Tibial nerve (tissue), 4 donors: ENCODE data around the gene RPP25L. TPM values are rescaled to one million over a fixed set of nuclear protein-coding genes. Genes with fewer than 3 reads are reported as not detected.

Source experiments
- DNase-seq, 2 donors: peaks; one replicate each; pipeline ENCODE4 v3.0.0-alpha.2; 2019; ENCODE audit warnings: low spot score in 2 of 2
- H3K27ac ChIP-seq, 4 donors: fragments of 200-600 bp; sonication (generic) in 3 of 4; one replicate each; pipeline ENCODE4 v1.5.1; 2017 to 2019; ENCODE audit warnings: mild to moderate bottlenecking in 1 of 4
- H3K27me3 ChIP-seq, 2 donors: fragments of 200-600 bp; sonication (generic) in 1 of 2; one replicate each; pipeline versions ENCODE4 v1.5.1 to v1.6.0; 2017 to 2019
- H3K36me3 ChIP-seq, 3 donors: fragments of 200-600 bp; sonication (generic); one replicate each; pipeline ENCODE4 v1.5.1; 2018 to 2019
- H3K4me1 ChIP-seq, 4 donors: fragments of 200-600 bp; sonication (generic) in 3 of 4; one replicate each; pipeline ENCODE4 v1.5.1; 2017 to 2019
- H3K4me3 ChIP-seq, 4 donors: fragments of 200-600 bp; sonication (generic) in 3 of 4; one replicate each; pipeline ENCODE4 v1.5.1; 2017 to 2019; ENCODE audit warnings: mild to moderate bottlenecking in 1 of 4, moderate library complexity in 1 of 4
- H3K9me3 ChIP-seq, 4 donors: fragments of 200-600 bp; sonication (generic) in 3 of 4; one replicate each; pipeline ENCODE4 v1.5.1; 2017 to 2019
- CTCF ChIP-seq, 5 experiments: fragments of 200-600 bp in 3 of 5; fragments of 450-650 bp in 2 of 5; sonication (generic) in 3 of 5; IDR thresholded peaks; one replicate each; pipeline ENCODE4 v1.5.1; 2016 to 2019; ENCODE audit warnings: antibody characterized with exemption in 5 of 5, mild to moderate bottlenecking in 3 of 5, moderate library complexity in 2 of 5
- EP300 ChIP-seq, 2 donors: sonication (generic); formaldehyde crosslinking; IDR thresholded peaks; one replicate each; pipeline ENCODE4 v1.6.1; 2017; ENCODE audit warnings: antibody characterized with exemption in 2 of 2, mild to moderate bottlenecking in 1 of 2
- POLR2A ChIP-seq, 2 donors: fragments of 450-650 bp; IDR thresholded peaks; one replicate each; pipeline ENCODE4 v1.6.1; 2017; ENCODE audit warnings: antibody characterized with exemption in 2 of 2, mild to moderate bottlenecking in 2 of 2, moderate library complexity in 2 of 2
- WGBS, 2 donors: methylation state at CpG; one replicate each; pipeline ENCODE4 v1.1.5; 2018; 5-methylcytosine and 5-hydroxymethylcytosine counted together
- total RNA-seq, 4 donors: library from RNA; depleted of rRNA; stranded (reverse); fragments of >200 nt; gene quantifications; one replicate each; pipeline ENCODE4 v1.1.0, GENCODE V29; 2016

The RPP25L gene
- total RNA-seq, 4 donors from 2014 or later = 31.4 to 45.9 (median 45.4) TPM

- H3K27me3 ChIP-seq = no peaks in the 10 kb centered on the region
- peaks cover 0 to 42% (median 4%) of the 10 kb centered on the region in 3 donors for H3K36me3 ChIP-seq
- H3K4me3 ChIP-seq = peak overlapping the region; percentile 58 to 81 (median 72)
- TF ChIP-seq POLR2A (IDR thresholded peaks at IDR 0.05) = no peak
- TF ChIP-seq CTCF (IDR thresholded peaks at IDR 0.05) = no peak
- no peak for TF ChIP-seq EP300 (IDR thresholded peaks at IDR 0.05)
- H3K27ac ChIP-seq = peak overlapping the region; percentile 74 to 96 (median 93)
- no peak for DNase-seq
- H3K4me1 ChIP-seq = peaks cover 0 to 28% (median 15%) of the 10 kb centered on the region in 4 donors
- no peaks in the 10 kb centered on the region for H3K9me3 ChIP-seq
- 66% methylated on average over 7 to 10 of the region's 10 CpGs for WGBS, 2 donors
Measured at GRCh38 chr9:34611251-34611810, 566 bp downstream of the RPP25L start.

GRCh38 chr9:34610434-34611206 is 1.3 kb downstream of the RPP25L start:
- Histone ChIP-seq H3K27ac (peak overlapping the region in 2 of 4 donors; percentile 93 to 96), H3K4me3 (peak overlapping the region in 2 of 4 donors; percentile 75 to 81), H3K27me3 (no peaks in the 10 kb centered on the region), H3K9me3 (no peaks in the 10 kb centered on the region), H3K36me3 (peaks cover 0 to 35% (median 0%) of the 10 kb centered on the region in 3 donors), H3K4me1 (peaks cover 0 to 28% (median 15%) of the 10 kb centered on the region in 4 donors)
- TF ChIP-seq EP300 (IDR thresholded peaks at IDR 0.05) = no peak
- no peak for TF ChIP-seq POLR2A (IDR thresholded peaks at IDR 0.05)
- TF ChIP-seq CTCF (IDR thresholded peaks at IDR 0.05) = no peak
- DNase-seq = no peak
- 89 to 95% methylated on average over 6 to 19 of the region's 20 CpGs for WGBS, 2 donors

DNA sequence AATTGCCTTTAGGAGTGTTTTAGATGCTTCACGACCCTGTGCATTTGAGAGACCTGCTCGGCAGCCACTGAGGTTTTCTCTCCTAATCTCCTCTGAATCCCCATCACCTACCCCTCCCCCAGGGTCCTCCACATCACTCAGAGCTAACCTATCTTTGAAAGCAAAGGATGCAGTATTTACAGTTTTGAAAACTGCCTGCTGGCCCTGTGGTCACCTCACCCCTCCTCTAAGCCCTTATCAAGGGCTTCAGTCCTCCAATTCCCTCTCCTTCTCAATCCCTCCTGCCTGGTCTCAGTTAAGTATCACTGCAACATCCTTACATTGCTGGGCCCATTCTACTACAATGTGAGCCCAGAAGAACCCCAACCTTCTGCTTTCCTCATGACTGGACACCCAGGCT is 4.6 kb downstream of the RPP25L start:
- H3K4me1 ChIP-seq = peaks cover 0 to 20% (median 11%) of the 10 kb centered on the region in 4 donors
- TF ChIP-seq EP300 (IDR thresholded peaks at IDR 0.05) (no peak), POLR2A (IDR thresholded peaks at IDR 0.05) (no peak), CTCF (IDR thresholded peaks at IDR 0.05) (no peak)
- DNase-seq = no peak
- peaks cover 0 to 10% (median 0%) of the 10 kb centered on the region in 3 donors for H3K36me3 ChIP-seq
- no peak overlapping the region for H3K4me3 ChIP-seq
- 53 to 56% methylated on average over 2 of the region's 2 CpGs for WGBS, 2 donors
- H3K27me3 ChIP-seq = no peaks in the 10 kb centered on the region
- no peak overlapping the region for H3K27ac ChIP-seq
- no peaks in the 10 kb centered on the region for H3K9me3 ChIP-seq

DNA sequence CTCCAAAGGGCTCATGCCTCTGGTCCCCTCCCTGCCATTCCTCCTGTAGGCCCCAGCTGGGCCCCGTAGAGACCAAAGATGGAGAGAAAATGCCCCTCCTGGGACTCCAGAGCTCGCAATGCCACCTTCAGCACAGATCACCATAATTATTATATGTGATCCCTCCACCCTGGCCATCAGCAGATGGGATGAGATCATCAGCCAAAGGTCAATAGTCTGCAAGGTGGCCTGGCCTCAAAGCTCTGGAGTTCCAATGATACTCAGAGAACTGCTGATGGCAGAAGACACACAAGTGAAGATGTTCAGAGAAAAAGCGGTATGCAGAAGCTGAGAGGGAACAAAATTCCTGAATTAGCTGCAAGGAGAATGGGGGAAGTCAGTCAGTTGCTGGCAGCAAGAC is 5.0 kb downstream of the RPP25L start:
- Histone ChIP-seq H3K36me3 (peaks cover 0 to 10% (median 0%) of the 10 kb centered on the region in 3 donors), H3K4me3 (no peak overlapping the region), H3K27ac (no peak overlapping the region), H3K9me3 (no peaks in the 10 kb centered on the region), H3K4me1 (peaks cover 0 to 19% (median 10%) of the 10 kb centered on the region in 4 donors), H3K27me3 (no peaks in the 10 kb centered on the region)
- DNase-seq = no peak
- 82 to 85% methylated on average over 3 of the region's 3 CpGs for WGBS, 2 donors
- TF ChIP-seq CTCF (IDR thresholded peaks at IDR 0.05) (no peak), POLR2A (IDR thresholded peaks at IDR 0.05) (no peak), EP300 (IDR thresholded peaks at IDR 0.05) (no peak)

DNA sequence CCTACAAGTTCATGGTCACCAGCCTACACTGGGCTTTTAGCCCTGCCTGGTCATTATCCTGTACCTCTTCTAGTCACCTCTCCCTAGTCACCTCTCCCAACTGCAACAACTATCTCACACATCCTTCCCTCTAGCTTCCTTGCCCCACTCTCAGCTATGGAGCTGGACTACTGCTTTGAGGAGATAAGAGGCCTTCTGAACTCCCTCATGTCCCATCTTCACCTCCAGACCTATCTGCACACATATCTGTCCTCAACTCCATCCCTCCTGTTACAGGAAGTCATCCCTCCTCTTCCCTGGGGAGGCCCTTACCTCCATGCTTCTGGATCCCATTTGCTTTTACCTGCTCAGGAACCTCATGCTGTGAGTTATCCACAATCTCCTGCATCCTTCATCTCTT is 5.7 kb downstream of the RPP25L start:
- Histone ChIP-seq H3K4me3 (no peak overlapping the region), H3K4me1 (peaks cover 0 to 16% (median 8%) of the 10 kb centered on the region in 4 donors), H3K27me3 (no peaks in the 10 kb centered on the region), H3K36me3 (peaks cover 0 to 10% (median 0%) of the 10 kb centered on the region in 3 donors), H3K27ac (no peak overlapping the region), H3K9me3 (no peaks in the 10 kb centered on the region)
- TF ChIP-seq EP300 (IDR thresholded peaks at IDR 0.05) = no peak
- TF ChIP-seq POLR2A (IDR thresholded peaks at IDR 0.05) = no peak
- DNase-seq = no peak
